T-helper 2 cell treated with Interferon-gamma antibody and Interleukin-4, amounts not matched to agents 5 μg/mL and 100 μg/mL, for 36 hours (primary cell): ENCODE data around the gene URI1.

Source experiments
- DNase-seq: peaks from one replicate; pipeline ENCODE4 v3.0.0; 2021; ENCODE audit warnings: low spot score
- H3K27ac Mint-ChIP-seq: one replicate; pipeline ENCODE4 v1.8.0; 2021; ENCODE audit warnings: mild to moderate bottlenecking, mixed read lengths
- H3K27me3 Mint-ChIP-seq: one replicate; pipeline ENCODE4 v1.8.0; 2021; ENCODE audit warnings: low read depth, mixed read lengths
- H3K36me3 Mint-ChIP-seq: one replicate; pipeline ENCODE4 v1.8.0; 2021; ENCODE audit warnings: low read depth, mixed read lengths
- H3K4me1 Mint-ChIP-seq: one replicate; pipeline ENCODE4 v1.8.0; 2021; ENCODE audit warnings: low read depth, mixed read lengths
- H3K4me3 Mint-ChIP-seq: one replicate; pipeline ENCODE4 v1.8.0; 2022; ENCODE audit warnings: mild to moderate bottlenecking, moderate library complexity, mixed read lengths
- H3K9me3 Mint-ChIP-seq: one replicate; pipeline ENCODE4 v1.8.0; 2021; ENCODE audit warnings: mixed read lengths

Gene URI1

GRCh38 chr19:30065680-30066606, 123.9 kb downstream of the URI1 start:
- Mint-ChIP-seq H3K9me3 (no peaks in the 10 kb centered on the region), H3K27me3 (no peaks in the 10 kb centered on the region), H3K4me3 (no peak overlapping the region), H3K27ac (no peak overlapping the region), H3K36me3 (no peaks in the 10 kb centered on the region), H3K4me1 (no peaks in the 10 kb centered on the region)
- DNase-seq, result no peak
